ENCODE results near the gene NCOA1. TPM values are rescaled to one million over a fixed set of nuclear protein-coding genes. Genes with fewer than 3 reads are reported as not detected.

Gene NCOA1
- total and polyA plus RNA-seq, 10 of the 15 experiments (the other 5 are each of a cell fraction or from before 2014, with no cell fraction given) = 1.8 to 35.6 (median 6.1) TPM

DNA sequence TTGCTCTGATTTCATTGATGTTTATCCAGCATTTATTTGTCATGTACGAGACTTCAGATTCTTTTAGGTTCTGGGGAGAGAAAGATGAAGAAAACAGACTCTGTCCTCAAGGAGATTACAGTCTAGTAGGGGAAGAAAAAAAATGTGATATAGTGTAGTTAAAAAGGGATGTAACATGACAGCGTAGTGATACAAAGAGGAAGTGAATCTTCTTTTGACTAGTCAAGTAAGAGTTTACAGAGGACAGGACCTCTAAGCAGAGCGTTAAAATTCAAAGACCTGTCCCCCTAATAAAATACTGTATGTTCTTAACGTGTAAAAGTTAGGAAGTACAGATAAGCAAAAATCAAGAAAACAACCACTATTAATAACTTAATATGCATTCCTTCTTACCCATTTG lies 47.7 kb downstream of the NCOA1 start (continued):
- TF ChIP-seq, protein P1, sequence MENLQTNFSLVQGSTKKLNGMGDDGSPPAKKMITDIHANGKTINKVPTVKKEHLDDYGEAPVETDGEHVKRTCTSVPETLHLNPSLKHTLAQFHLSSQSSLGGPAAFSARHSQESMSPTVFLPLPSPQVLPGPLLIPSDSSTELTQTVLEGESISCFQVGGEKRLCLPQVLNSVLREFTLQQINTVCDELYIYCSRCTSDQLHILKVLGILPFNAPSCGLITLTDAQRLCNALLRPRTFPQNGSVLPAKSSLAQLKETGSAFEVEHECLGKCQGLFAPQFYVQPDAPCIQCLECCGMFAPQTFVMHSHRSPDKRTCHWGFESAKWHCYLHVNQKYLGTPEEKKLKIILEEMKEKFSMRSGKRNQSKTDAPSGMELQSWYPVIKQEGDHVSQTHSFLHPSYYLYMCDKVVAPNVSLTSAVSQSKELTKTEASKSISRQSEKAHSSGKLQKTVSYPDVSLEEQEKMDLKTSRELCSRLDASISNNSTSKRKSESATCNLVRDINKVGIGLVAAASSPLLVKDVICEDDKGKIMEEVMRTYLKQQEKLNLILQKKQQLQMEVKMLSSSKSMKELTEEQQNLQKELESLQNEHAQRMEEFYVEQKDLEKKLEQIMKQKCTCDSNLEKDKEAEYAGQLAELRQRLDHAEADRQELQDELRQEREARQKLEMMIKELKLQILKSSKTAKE (IDR thresholded peaks at IDR 0.05; ENCODE audit: low read depth, poor library complexity, severe bottlenecking) = no peak
- TF ChIP-seq ASH2L (IDR thresholded peaks at IDR 0.05; ENCODE audit: borderline replicate concordance, low read depth) (no peak), NFIC (IDR thresholded peaks at IDR 0.05; ENCODE audit: low read depth, low read length) (no peak), CBX5 (IDR thresholded peaks at IDR 0.05; ENCODE audit: low read depth) (0 out of 2 replicates have a peak, but pooled peaks have one; percentile 75)
- TF ChIP-seq, protein P2, sequence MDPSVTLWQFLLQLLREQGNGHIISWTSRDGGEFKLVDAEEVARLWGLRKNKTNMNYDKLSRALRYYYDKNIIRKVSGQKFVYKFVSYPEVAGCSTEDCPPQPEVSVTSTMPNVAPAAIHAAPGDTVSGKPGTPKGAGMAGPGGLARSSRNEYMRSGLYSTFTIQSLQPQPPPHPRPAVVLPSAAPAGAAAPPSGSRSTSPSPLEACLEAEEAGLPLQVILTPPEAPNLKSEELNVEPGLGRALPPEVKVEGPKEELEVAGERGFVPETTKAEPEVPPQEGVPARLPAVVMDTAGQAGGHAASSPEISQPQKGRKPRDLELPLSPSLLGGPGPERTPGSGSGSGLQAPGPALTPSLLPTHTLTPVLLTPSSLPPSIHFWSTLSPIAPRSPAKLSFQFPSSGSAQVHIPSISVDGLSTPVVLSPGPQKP (IDR thresholded peaks at IDR 0.05; ENCODE audit: low read depth, low read length) = no peak

DNA sequence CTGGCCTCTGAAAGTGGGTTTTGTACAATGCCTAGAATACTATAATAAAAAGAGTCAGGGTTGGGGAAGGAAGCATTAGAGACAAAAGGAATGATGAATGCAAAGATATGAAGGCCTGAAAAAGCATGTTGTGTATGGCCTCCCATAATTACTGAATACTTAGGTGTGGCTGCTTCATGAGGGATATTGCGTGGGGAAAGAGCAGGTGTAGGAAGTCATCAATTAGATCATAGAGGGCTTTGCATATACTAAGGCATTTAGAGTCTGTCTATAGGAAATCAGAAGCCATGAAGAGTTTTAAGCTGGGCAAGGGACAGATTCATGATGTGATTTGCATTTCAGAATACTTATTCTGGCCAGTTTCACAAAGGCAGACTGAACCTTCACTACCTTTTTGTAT lies 48.2 kb downstream of the NCOA1 start:
- H3K79me2 ChIP-seq (ENCODE audit: control insufficient read depth, insufficient read depth, low read length) = no peaks in the 10 kb centered on the region; the same call in 1 of the 2 replicates
- H3K4me1 ChIP-seq (ENCODE audit: control insufficient read depth, insufficient read depth, low read length) = no peaks in the 10 kb centered on the region; the same call in 1 of the 2 replicates
- ChIA-PET SMC1A (ENCODE audit: uncharacterized antibody, unreplicated experiment) (interaction anchor here (1.5 to 2.1 kb wide), 3 partner anchors 11 to 40 kb away, joined by 3 to 9 read pairs (median 4); no protein-coding TSS in a partner anchor), RAD21 (ENCODE audit: unreplicated experiment) (no interaction called here), POLR2A (no interaction called here), CTCF (interaction anchor here (0.8 kb wide), 1 partner anchor 36 kb away, joined by 3 read pairs; no protein-coding TSS in a partner anchor)
- no peak overlapping the region for H3K4me3 ChIP-seq
- H3K4me2 ChIP-seq (ENCODE audit: control insufficient read depth, insufficient read depth) = no peak overlapping the region
- no peaks in the 10 kb centered on the region; a peak in 2 of 4 replicates for H3K36me3 ChIP-seq (ENCODE audit: control insufficient read depth in 2 of 2, insufficient read depth in 2 of 2, low read length in 1 of 2)
- DNase-seq (ENCODE audit: low read depth, low spot score) (no peak), ATAC-seq (no peak), FAIRE-seq (peak; percentile 31)
- H4K20me1 ChIP-seq (ENCODE audit: control insufficient read depth, insufficient read depth) = no peaks in the 10 kb centered on the region
- H2AFZ ChIP-seq (ENCODE audit: control insufficient read depth, low read depth, low read length) = no peak overlapping the region
- 93% methylated on average over 1 of the region's 1 CpG for WGBS (ENCODE audit: insufficient coverage, insufficient replicate concordance, low lambda C conversion rate, missing lambda C conversion rate)
- no peak overlapping the region for H3K27ac ChIP-seq (ENCODE audit: control insufficient read depth, insufficient read depth)
- no peaks in the 10 kb centered on the region for H3K27me3 ChIP-seq (replicated peaks in 1 of 2; ENCODE audit: control insufficient read depth in 2 of 2, insufficient read depth in 2 of 2, low read length in 1 of 2)
- no TSS peak for BruUV-seq (replicated peaks)
- in situ Hi-C loops (cut with MboI) = no loop called here
- H3K9ac ChIP-seq (ENCODE audit: control insufficient read depth, insufficient read depth, low read length) = no peak overlapping the region
- intact Hi-C loops (cut with micrococcal nuclease; ENCODE audit: unreplicated experiment) = no loop called here
- peaks cover 12% of the 10 kb centered on the region for H3K9me3 ChIP-seq (replicated peaks; ENCODE audit: control insufficient read depth, insufficient read depth, low read length)
- TF ChIP-seq E4F1 (IDR thresholded peaks at IDR 0.05; ENCODE audit: borderline replicate concordance, partially characterized antibody) (no peak), PAX8 (IDR thresholded peaks at IDR 0.05) (no peak), E2F8 (IDR thresholded peaks at IDR 0.05; ENCODE audit: low read depth, partially characterized antibody) (no peak), YBX1 (IDR thresholded peaks at IDR 0.05) (no peak), BCL11A (IDR thresholded peaks at IDR 0.05; ENCODE audit: low read depth, low read length) (no peak), E2F4 (IDR thresholded peaks at IDR 0.05; ENCODE audit: low read depth, low read length) (no peak)

Data from GM12878 (cell line).